ENCODE data around the gene TINAG.

Gene TINAG

GRCh38 chr6:54308289-54308985, at the start of gene TINAG:
Gene TINAG (plus strand): TSS chr6:54308441. CDS start chr6:54308551, 110 bp downstream.
- DNase-seq (ENCODE audit: low read depth in 3 of 3, low spot score in 1 of 3): no peak

- no peak for DNase-seq (ENCODE audit: low read depth in 3 of 3, low spot score in 1 of 3)
Observed at GRCh38 chr6:54260025-54260424, 48.2 kb upstream of the TINAG start.

DNA sequence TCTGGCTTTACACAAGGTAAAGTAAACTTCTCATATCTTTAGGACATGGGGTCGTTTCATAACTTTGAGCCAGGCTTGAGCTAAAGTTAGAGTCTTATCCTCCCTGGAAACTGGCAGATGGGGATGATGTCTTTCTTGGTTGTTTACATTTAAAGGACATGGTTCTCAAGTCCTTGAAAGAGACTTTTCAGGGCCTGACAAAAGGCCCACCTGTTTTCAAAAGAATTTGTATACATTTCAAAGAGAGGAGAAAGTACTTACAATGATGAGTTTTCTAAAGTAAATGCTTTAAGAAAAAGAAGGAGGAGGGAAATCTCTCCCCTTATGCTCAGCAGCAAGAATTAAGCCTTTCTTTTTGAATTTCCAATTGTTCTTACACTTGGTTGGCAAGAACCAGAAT, 45.7 kb upstream of the TINAG start:
- no peak for DNase-seq (ENCODE audit: low read depth in 3 of 3, low spot score in 1 of 3)

DNA sequence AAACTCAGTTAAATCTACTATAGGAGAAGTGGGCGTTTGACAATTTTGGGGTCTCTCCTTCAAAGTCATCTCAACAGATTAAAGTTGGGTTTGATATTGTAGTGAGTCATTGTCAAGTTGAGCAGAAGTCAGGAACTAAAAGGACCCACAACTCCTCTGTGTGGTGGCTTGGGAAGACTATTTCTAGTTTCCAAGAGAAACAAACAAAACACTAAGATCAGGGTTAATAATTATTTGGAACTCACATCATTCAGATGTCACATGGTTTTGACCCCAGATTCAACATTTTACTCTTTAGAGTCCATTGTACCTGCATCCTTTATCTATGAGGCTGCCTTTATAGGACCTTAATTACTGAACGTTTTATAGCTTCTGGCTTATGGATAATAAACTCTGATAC, 45.3 kb upstream of the TINAG start:
- no peak for DNase-seq (ENCODE audit: low read depth in 3 of 3, low spot score in 1 of 3)

GRCh38 chr6:54264581-54265272, 43.5 kb upstream of the TINAG start:
- no peak for DNase-seq (ENCODE audit: low read depth in 3 of 3, low spot score in 1 of 3)

DNA sequence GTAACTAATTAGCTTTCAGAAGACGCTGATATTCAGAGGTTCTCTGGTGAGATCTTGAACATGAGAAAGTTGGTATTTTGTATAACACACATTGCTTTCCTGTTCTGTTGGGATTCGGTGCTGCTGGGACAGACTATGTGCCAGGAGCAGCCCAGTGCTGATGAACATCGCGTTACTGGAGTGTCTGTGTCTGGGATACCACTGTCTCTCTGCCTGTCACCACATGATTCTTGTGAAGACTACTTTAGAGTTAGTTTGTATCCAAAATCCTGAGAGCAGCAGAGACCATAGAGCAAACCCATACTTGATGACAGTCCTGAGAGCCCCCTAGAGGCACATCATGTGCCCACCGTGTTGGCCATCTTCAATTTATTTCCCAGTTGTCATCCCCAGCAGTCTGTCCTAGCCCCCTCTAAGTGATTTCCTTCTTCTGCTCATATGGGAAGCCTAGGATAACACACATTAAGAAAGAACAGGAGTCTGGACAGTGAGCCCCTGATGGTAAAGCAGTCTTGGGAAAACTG, 41.8 kb upstream of the TINAG start:
- DNase-seq (ENCODE audit: low read depth in 3 of 3, low spot score in 1 of 3): no peak

DNA sequence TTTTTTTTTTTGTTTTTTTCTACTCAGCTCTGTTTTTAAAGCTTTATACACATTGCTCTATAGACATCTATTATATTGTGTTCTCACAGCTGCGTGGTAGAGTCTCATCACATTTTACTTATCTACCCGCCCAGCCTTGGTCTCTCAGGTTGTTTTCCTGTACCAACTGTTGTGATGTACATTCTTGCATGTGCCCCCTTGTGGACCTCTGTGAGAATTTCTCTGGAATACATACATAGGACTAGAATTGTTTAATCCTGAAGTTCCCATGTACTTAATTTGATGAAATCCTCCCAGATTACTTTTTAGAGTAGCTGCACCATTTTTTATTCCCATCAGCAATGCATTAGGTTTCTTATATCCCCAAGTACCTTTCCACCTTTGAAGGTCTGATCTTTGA, 40.4 kb upstream of the TINAG start:
- DNase-seq (ENCODE audit: low read depth in 3 of 3, low spot score in 1 of 3): no peak

DNA sequence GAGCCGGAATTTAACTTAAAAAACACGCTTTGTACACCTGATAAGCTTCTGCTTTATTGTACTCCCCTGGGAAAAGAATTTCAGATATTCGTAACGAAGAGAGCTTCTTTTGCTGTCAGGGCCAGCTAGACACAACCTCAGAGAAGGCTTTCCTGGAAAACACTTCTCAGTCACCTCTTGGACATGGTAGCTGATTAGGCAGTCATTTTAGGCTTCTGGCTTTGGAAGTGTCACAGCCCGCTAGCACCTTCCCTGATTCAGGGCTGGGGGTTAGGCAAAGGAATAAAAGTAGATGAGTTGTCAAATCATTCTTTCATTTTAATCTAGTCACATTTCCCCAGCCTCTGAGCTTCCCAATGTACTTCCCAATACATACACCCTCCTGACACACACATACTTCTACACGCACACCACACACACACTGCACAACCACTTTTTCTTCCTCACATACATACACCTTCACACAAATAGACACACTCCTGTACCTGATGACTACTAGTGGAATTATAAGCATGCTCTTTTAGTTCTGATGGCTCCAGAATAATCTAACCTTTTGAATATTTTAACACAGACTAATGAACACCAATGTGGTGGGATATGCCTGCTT, 34.9 kb upstream of the TINAG start:
- DNase-seq (ENCODE audit: low read depth in 3 of 3, low spot score in 1 of 3): no peak

GRCh38 chr6:54274383-54274782, 33.9 kb upstream of the TINAG start:
- no peak for DNase-seq (ENCODE audit: low read depth in 3 of 3, low spot score in 1 of 3)

- DNase-seq (ENCODE audit: low read depth in 3 of 3, low spot score in 1 of 3): no peak
Observed at GRCh38 chr6:54282186-54282585, 26.1 kb upstream of the TINAG start.

DNA sequence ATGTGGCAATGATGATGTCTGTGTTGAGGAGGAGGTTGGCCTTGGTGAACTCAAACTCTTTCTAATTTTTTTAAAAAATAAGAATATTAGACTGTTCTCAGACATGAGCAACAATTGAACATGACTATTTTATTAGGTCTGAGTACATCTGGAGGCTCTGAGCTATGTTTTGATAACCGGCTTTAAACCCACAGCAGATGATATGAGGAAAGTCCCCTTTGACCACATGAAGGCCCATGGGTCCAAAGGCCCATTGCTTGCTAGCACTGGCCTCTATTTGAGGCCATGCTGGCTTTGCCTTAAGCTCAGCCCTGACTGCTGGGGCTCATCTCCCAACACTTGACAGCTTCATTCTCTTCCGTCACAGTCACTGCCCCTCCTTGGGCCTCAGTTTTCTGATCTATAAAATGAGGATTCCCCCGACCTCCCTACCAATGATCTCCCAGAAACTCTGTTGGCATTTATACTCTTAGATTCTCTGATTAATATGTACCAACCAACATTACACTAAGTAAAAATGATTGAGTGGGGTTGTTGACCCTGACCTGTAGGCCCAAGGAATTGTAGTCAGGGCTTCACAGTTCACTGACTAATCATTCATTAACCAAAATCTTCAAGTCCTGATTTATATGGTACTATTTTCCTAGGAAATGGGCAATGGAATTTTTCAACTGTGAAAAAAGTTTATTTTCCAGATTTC, 23.9 kb upstream of the TINAG start:
- DNase-seq (ENCODE audit: low read depth in 3 of 3, low spot score in 1 of 3): no peak

DNA sequence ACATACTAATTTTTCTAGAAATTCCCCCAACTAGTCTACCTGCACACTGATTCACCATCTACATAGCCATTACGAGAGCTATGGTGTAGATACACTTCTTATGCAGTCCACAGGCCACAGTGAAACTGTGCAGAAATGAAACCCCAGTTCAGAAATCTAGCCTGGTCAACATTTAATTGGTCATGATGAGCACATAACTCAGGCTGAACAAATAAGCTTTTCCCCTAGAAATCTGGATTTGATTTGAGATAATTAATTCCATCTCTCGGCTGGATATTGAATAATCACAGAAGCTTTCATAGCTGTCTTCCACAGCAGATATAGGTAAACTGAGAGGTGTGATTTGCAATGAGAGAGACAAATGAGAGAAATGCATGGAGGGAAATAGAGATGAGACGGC, 22.6 kb upstream of the TINAG start:
- no peak for DNase-seq (ENCODE audit: low read depth in 3 of 3, low spot score in 1 of 3)

DNA sequence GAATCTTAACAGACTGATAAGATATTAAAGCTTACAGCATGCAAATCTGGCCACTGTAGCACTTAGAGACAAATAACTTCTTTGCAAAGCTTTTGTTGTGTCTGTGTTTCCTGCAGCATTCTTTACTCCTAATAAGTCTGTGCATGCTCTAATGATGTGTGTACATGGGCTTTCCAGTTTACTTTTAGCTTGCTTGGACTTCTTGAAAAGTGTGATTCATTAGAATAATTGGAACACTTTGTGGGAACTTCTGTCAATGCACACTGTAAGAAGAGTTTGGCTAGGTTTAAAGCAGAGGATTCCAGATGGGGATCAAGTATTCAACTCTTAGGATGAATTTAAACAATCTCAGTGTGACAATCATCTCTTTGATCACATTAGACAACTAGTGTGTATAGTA, 22.1 kb upstream of the TINAG start:
- DNase-seq (ENCODE audit: low read depth in 3 of 3, low spot score in 1 of 3): no peak

- DNase-seq (ENCODE audit: low read depth in 3 of 3, low spot score in 1 of 3): no peak
Observed at GRCh38 chr6:54288474-54288873, 19.8 kb upstream of the TINAG start.

- no peak for DNase-seq (ENCODE audit: low read depth in 3 of 3, low spot score in 1 of 3)
Observed at GRCh38 chr6:54289426-54289825, 18.8 kb upstream of the TINAG start.

GRCh38 chr6:54291146-54291545, 17.1 kb upstream of the TINAG start:
- no peak for DNase-seq (ENCODE audit: low read depth in 3 of 3, low spot score in 1 of 3)

DNA sequence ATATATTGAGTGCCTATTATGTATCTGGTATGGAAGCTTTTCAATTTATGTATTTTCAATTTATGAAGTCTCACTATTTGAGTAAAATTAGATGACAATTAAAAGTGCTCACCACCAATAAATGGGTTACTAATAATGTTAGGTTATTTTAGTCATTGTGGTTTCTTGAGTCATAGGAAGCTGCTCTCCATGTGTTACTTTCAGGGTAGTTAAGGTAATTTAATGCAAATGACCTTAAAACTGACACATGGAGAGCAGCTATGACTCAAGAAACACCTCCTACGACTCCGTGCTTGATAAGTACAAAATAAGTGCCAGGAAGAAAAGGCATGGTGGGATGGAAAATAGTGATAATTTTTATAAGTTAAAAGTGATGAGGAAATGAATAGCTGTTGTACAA, 16.5 kb upstream of the TINAG start:
- no peak for DNase-seq (ENCODE audit: low read depth in 3 of 3, low spot score in 1 of 3)

DNA sequence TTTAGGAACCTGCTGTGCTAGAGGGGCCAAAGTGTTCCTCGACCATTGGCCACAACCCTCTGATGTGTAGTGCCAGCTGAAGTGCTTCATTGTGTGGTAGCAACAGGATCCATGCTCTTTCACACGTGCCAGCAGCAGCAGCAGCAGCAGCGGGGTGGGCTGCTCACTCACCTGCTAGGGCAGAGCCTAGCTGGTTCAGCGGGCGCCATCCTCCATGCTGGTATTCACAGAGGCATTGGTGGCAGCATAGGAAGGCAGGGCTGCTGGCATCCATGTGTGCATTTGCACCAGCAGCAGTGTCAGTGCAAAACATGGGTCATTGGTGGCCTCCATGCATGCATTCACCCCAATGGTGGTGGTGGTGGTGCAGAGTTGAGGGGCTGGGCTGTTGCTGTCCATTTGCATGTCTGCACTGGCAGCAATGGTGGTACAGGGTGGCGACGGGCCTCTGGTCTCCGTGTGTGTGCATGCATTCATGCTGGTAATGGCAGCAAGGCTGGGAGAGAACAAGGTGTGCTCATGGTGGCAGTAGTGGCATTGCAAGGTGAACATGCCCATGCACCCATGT, 13.2 kb upstream of the TINAG start:
- DNase-seq (ENCODE audit: low read depth in 3 of 3, low spot score in 1 of 3): no peak

DNA sequence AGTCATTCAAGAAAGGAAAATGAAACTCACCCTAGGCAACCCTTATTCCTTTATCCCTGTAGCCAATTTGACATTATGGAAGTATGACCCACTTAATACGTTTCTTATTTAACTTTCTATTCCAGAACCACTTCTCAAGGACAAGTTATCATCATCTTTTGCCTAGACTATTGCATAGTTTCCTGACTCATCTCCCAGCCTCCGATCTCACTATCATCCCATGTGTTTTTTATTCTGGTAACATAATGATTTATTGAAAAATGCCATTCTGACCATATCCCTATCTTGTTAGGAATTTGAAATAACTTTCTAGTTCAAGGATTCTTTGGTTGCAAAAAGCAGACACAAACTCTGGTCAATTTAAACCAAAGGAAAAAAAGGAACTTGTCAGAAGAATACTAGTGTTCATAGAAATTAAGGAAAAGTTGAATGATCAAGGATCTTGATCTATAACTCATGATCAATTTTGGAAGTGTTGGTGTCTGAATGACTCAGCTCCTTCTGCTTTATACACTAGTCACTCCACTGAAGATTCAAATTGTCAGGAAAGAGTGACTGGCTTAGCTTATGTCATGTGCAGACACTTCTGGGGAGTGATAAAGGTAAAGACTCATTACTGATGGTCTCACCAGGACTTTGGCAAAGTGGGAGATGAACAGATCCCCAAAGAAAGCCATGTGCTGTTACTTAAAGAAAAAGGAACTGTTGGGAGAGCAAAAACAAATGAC, 8.5 kb upstream of the TINAG start:
- no peak for DNase-seq (ENCODE audit: low read depth in 3 of 3, low spot score in 1 of 3)

DNA sequence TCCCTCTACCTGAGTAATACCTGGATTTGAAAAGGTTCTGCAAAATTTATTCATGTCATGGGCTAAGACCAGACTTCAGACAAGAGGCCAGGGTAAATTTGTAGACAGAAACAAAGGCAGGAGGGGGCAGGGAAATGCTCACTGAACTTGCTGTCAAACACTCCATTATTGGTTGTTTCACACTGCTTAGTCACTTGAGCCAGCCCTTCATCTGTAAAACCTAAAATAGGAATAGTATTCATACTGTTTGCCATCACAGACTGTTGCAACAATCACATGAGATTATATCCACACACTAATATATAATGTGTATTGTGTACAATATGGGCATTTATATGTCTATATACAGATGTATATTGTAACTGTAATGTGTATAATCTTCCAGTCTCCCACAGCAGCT, 6.5 kb upstream of the TINAG start:
- DNase-seq (ENCODE audit: low read depth in 3 of 3, low spot score in 1 of 3): no peak

DNA sequence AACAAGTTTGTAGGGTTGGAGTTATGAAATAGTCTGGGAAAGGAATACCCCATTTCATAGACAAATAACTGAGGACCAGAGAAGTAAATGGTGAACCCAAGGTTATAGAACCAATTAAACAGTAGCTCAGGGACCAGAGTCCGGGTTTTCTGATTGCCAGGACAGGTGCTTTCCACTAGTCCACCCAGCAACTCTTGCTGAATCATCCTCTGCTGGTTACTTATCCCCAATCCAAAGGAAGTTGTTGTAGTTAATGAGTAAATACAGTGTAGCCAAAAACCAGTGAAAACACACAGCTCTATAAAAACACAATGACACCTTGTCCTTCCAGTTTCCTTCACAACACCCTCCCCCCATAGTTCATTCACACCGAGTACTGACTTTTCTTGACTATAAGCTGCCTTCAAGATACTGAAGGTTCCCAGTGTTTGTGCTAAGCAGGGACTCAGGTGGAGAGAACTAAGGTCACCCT, 766 bp upstream of the TINAG start:
- DNase-seq (ENCODE audit: low read depth in 3 of 3, low spot score in 1 of 3): no peak

All from stimulated activated CD4-positive, alpha-beta T cell treated with anti-CD3 and anti-CD28 coated beads, TNF-alpha, amount 100 ng/mL, for 1 hour (primary cell).